GM12874 (cell line): Measurements from ENCODE around the gene GBX1.

ENCODE experiments used
- CTCF ChIP-seq: IDR thresholded peaks from 2 replicates; pipeline ENCODE4 v1.5.1; 2011; ENCODE audit warnings: low read depth, mild to moderate bottlenecking, control low read depth, low read length, moderate library complexity; ENCODE audit not compliant: insufficient read depth

Gene GBX1

GRCh38 chr7:151167197-151167961, at the start of gene GBX1:
TSS of gene GBX1 (minus strand) at chr7:151167694. CDS start at chr7:151167548, 146 bp downstream.
- no peak for TF ChIP-seq CTCF

- no peak for TF ChIP-seq CTCF
These were observed 47.9 kb upstream of the GBX1 start for GRCh38 chr7:151215396-151215795.

- TF ChIP-seq CTCF: no peak
These were observed 46.3 kb upstream of the GBX1 start for GRCh38 chr7:151213826-151214225.

- no peak for TF ChIP-seq CTCF
These were observed 45.1 kb upstream of the GBX1 start for GRCh38 chr7:151212626-151213025.

GRCh38 chr7:151211155-151211772, 43.8 kb upstream of the GBX1 start:
- TF ChIP-seq CTCF: no peak

- no peak for TF ChIP-seq CTCF
These were observed 42.8 kb upstream of the GBX1 start, which contains the start of gene H2BK1 for GRCh38 chr7:151210087-151210854. TSS of gene H2BK1 (minus strand) at chr7:151210488. CDS start at chr7:151210318, 170 bp downstream.

- TF ChIP-seq CTCF: no peak
These were observed 42.1 kb upstream of the GBX1 start for GRCh38 chr7:151209588-151209987.
